ENCODE measurements around the gene GM2A.

GM2A gene

DNA sequence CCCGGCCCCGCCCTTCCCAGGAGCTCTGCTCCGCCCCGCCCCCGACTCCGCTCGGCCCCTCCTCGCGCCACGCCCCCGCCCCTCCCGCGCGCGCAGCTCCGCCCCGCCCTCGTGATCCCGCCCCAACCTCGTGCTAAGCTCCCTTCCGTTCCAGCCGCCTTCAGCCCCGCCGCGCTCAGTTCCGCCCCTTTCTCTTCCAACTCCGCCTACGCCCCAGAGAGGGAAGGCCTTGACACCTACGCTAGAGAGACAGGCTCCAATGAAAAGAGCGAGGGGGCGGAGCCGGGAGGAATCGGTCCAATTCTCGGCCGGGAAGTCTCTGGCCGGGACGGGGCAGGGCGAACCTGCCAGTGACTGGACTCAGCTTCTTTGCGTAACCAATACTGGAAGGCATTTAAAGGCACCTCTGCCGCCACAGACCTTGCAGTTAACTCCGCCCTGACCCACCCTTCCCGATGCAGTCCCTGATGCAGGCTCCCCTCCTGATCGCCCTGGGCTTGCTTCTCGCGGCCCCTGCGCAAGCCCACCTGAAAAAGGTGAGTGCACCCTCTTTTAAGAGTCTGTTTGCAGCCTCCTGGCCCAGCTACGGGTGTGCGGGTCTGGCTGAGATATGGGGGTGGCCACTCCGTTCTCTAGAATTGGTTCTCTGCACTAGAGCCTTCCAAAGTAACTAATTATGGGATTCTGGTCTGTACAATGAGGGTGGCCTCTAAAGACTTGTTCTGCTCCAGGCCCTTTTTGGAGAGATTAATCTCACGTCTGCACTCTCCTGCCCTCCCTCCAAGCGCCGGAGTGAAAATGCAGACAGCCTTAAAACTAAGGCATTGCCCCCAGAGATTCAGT, at the start of gene GM2A:
Gene GM2A (plus strand): TSS at position 424 of the 843 bp plus-strand sequence. CDS start 32 bp downstream, at position 456.
- DNase-seq (ENCODE audit: low read depth), result peak; percentile 91

GRCh38 chr5:151204051-151204450, 48.9 kb upstream of the GM2A start:
- DNase-seq (ENCODE audit: low read depth), result no peak

- no peak for DNase-seq (ENCODE audit: low read depth)
These were observed 47.6 kb upstream of the GM2A start for GRCh38 chr5:151205411-151205810.

DNA sequence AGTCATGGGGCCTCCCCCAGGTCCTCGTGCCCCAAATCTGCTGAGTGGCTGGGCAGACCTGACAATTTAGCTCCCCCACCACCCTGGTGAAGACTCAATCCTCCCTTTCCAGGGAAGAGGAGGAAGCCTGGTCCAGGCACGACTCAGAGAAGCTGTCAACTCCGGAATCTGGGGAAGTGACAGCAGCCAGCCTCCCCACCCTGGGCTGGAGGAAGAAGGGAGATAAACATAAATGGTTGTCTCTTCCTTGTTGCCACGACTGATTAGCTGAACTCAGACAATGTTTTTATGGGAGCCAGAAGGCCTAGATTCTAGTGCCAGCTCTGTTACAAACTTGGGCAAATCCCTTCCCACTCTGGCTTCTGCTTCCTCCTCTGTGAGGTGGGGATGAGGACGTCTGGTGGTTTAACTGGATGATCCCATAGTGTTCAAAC, 44.5 kb upstream of the GM2A start:
- no peak for DNase-seq (ENCODE audit: low read depth)

- no peak for DNase-seq (ENCODE audit: low read depth)
These were observed 40.6 kb upstream of the GM2A start for GRCh38 chr5:151212406-151212798.

DNA sequence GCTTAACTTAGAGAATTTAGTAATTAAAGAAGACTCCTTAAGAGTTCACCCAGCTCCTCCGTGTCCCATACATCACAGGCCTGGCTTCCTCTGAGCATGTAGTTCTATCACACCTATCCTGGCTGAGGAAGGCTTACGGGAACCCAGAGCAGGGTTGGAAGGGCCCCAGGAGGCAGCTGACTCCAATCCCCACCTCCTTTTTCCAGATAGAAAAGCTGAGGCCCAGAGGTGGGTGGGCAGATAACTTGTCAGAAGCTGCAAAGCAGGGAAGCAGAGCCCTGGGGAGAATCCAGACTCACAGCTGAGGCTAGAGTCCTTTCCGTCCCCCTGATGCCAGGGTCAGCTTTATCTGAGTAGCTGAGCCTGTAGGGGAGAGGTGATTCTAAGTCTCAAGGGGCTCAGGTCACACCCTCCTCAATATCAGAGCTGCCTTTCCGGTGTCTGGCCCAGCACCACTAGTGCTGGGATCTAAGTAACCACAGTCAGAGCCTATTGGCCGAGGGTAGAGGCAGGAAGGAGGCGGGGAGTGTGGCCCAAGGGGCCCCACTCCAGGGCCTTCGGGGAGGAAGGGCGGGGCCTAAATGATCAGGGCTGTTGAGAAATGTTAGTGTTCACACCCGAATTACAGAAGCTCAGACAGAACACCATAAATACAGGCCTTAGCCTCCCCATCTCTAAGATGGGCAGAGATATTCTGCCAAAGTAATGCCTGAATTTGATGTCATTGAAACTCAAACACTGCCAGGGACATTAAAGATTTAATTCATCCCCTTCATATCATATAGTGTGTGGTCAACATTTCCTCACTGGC, 39.0 kb upstream of the GM2A start:
- DNase-seq (ENCODE audit: low read depth), result peak; percentile 78

GRCh38 chr5:151214614-151215545, 38.1 kb upstream of the GM2A start:
- DNase-seq (ENCODE audit: low read depth), result no peak

- DNase-seq (ENCODE audit: low read depth), result no peak
These were observed 37.5 kb upstream of the GM2A start for GRCh38 chr5:151215546-151215880.

GRCh38 chr5:151216781-151217180, 36.2 kb upstream of the GM2A start:
- DNase-seq (ENCODE audit: low read depth), result no peak

- no peak for DNase-seq (ENCODE audit: low read depth)
These were observed 34.8 kb upstream of the GM2A start for GRCh38 chr5:151218177-151218576.

DNA sequence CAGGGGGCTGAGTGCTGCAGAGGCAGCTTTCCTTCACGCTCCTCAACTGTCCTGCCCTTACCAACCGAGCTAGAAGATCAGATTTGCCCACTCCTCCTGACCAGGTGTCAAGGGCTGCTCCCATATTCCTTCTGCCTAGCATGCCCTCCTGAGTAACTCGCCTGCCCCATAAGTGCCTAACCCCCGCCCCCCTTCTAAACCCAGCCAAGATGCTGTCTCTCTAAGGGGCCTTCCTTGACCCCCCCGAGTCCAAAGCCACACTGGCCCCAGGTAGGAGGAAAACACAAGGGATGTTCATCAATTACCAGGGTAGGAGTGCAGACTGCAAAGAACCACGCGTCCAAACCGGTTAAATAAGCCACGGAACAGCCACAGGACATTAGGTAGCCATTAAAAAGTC, 33.8 kb upstream of the GM2A start:
- DNase-seq (ENCODE audit: low read depth), result no peak

DNA sequence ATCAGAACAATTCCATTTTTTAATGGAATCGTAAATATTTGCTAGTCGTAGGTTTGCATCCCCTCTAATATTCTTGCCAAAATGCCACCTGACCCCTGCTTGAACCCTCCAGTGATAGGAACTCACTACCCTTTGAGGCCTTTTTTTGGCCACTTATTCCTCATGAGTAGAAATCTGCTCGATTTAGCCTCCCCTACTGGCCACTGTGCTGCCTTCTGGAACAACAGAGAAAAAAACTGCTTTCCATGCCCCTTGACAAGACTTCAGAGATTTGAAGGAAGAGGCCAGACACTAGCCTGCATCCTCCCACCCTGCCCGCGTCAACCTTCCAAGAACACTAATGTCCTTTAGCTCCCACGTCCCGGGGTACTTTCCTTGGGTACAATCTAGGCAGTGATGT, 33.2 kb upstream of the GM2A start:
- no peak for DNase-seq (ENCODE audit: low read depth)

DNA sequence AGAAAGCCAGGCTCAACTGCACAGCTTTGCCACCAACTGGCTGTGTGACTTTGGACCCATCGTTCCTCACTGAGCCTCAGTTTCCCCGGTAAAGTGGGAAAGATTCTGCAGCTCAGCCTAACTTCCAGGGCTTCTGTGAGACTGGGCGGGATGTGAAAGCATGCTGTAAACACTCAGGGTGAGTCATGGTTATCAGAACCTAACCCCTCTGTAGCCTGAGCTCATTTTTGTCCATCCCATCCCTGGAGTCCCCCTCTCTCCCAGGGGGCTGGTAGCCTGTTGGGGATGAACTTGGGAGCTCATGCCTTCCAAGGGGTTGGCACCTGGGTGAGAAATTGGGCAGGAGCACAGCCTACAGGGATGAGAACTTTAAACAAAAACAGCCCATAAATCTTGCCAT, 31.4 kb upstream of the GM2A start:
- no peak for DNase-seq (ENCODE audit: low read depth)

GRCh38 chr5:151222054-151222789, 30.8 kb upstream of the GM2A start:
- DNase-seq (ENCODE audit: low read depth), result no peak

- peak; percentile 46 for DNase-seq (ENCODE audit: low read depth)
These were observed 30.1 kb upstream of the GM2A start for GRCh38 chr5:151222790-151223446.

- DNase-seq (ENCODE audit: low read depth), result no peak
These were observed 29.3 kb upstream of the GM2A start, which contains the start of gene CCDC69 for GRCh38 chr5:151223447-151224264. TSS of gene CCDC69 (minus strand) at chr5:151224092. CDS start at chr5:151223970, 122 bp downstream.

DNA sequence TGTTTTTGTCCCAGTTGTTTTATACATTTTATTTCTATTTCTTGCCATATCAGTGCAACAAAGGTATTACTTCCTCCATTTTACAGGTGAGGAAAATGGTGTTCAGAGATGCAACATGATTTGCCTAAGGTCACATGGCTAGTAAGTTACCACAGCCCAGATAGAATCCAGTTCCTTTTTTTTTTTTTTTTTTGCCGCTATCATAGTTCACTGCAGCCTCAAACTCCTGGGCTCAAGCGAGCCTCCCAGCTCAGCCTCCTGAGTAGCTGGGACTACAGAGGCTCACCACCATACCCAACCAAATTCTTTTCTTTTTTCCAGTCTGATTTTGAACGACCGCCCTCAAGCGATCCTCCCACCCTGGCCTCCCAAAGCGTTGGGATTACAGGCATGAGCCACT, 28.6 kb upstream of the GM2A start:
- no peak for DNase-seq (ENCODE audit: low read depth)

GRCh38 chr5:151225071-151225470, 27.9 kb upstream of the GM2A start:
- DNase-seq (ENCODE audit: low read depth), result no peak

GRCh38 chr5:151225475-151225874, 27.5 kb upstream of the GM2A start:
- no peak for DNase-seq (ENCODE audit: low read depth)

- no peak for DNase-seq (ENCODE audit: low read depth)
These were observed 25.0 kb upstream of the GM2A start for GRCh38 chr5:151227918-151228447.
